HG02885 (cell line): ENCODE data around the gene CITED4.
A peak's percentile ranks its signal among the peaks of the same experiment; 100 is the strongest.
"Not testable (repeated sequence)": the region's sequence is repeated elsewhere in the genome, so short reads cannot be mapped to it uniquely, and the experiment has no call there.

Experiments
- ATAC-seq: cut with Tn5 transposase; IDR thresholded peaks from one replicate; pipeline ENCODE4 v1.9.1; 2021; ENCODE audit warnings: mild to moderate bottlenecking; ENCODE audit not compliant: unreplicated experiment, poor library complexity

Gene CITED4, protein sequence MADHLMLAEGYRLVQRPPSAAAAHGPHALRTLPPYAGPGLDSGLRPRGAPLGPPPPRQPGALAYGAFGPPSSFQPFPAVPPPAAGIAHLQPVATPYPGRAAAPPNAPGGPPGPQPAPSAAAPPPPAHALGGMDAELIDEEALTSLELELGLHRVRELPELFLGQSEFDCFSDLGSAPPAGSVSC

DNA sequence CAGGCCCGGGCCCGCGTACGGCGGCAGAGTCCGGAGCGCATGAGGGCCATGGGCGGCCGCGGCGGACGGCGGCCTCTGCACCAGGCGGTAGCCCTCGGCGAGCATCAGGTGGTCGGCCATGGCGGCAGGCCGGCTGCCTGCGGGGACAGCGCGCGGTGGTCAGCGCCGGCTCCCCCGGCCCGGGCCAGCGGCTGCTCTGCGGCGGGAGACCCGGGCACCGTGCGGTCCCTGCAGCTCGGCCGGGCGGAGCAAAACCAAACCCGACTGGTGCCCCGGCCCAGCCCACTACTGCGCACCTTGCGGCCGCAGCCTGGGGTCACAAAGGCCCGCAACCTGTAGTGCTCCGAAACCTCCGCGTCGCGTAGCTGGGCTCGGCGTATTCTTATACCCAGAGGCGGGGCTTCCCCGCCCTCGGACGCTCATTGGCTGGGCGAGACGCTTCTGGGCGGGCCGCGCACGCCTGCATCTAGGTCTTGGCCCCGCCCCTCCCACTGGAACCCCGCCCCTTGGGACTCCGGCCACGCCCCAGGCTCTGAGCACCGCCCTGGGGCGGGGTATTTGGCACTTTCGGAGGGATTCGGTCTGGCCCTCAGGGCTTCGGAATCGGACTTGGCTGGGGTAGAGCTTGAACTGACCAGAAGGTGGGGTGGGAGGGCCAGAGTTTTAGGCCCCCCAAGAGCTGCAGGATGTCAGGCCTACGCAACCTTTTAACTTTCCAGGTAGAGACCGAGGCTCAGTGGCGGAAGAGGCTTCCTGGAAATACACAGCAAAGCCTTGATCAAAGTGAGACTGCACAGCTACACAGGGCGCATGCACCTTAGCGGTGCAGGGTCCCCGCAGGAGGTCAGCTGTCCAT, at the start of gene CITED4:
Gene CITED4 (minus strand): TSS at position 356 of the 856 bp plus-strand sequence. CDS start 236 bp downstream, at position 120.
- ATAC-seq, result peak; percentile 94

DNA sequence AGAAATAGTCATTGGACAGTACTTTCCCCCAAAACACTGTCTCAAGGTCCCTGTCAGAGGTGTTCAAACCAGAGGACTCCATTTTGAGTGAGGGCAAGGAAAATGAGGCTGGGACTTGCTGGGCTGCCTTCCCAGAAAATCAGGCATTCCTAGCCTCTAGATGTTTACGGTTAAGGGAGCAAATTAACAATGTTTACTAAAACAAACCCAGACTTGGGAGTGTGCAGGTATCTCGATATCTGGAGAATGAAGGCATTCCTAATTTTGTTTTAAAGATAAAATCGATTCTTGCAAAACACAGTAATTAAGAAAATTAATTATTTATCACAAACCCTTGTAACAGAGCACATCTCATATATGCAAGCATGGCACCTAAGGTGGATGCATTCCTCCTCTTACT, 48.9 kb upstream of the CITED4 start:
- ATAC-seq, result no peak

DNA sequence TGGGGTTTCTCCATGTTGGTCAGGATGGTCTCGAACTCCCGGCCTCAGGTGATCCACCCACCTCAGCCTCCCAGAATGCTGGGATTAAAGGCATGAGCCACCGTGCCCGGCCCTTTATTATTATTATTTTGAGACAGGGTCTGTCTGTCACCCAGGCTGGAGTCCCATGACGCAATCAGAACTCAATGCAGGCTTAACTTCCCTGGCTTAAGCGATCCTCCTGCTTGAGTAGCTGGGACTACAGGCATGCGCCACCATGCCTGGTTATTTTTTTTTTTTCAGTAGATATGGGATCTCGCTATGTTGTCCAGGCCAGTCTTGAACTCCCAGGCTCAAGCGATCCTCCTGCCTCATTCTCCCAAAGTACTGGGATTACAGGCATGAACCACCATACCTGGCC, 47.1 kb upstream of the CITED4 start:
- no peak for ATAC-seq

DNA sequence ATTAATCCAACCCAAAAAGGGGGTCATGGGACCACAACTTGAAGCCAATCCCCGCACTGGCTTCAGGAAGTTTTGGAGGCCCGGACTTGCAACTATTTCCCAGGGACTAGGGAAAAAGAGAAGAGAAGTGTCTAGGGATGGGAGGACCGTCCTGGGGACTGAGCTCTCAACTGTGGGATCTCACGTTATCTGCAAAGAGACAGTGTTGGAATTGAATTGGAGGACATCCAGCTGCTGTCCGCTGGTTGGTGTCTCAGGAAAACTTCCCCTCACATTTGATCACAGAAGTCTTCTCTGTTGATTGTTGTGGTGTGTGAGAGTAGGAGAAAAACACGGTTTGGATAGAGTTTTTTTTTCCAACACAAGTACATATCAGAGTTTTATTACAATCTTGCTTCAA, 46.2 kb upstream of the CITED4 start:
- ATAC-seq, result no peak

DNA sequence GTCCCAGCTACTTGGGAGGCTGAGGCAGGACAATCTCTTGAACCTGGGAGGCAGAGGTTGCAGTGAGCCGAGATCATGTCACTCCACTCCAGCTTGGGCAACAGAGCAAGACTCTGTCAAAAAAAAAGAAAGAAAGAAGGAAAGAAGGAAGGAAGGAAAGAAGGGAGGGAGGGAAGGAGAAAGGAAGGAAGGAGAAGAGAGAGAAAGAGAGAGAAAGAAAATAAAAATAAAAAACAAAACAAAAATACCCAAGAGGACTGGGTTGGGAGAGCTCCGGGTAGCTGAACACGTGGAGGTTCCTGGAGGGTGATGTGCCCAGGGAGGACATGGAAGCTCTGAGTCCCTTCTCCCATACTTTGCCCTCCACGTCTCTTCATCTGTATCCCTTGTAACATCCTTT, 45.7 kb upstream of the CITED4 start:
- ATAC-seq, result no peak

DNA sequence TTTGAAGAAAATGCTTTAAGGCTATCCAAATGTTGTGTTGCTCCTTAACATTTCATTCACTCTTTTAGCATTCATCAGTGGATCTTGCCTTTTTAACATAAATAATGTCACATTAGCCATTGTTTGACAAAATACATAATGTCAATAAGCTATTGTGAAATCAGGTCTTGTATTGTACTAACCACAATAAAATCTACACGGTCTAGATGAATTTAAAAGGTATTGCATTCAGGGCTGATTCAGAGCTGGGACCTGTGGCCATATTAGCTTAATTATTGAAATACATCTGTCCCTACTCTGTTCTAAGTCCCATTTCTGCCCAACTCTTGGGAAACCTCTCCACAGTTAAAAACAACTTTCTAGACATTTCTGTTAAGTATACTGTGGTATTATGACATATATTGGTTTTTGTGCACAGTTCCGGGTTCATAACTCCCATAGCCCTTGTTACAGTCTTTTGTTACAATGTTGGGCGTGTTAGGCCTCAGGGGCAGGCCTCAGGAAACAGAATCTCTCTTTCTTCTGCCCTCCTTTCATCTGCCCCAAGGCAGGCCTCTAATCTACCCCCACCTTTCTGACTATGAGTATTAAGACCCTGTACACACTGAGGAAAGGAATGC, 44.7 kb upstream of the CITED4 start:
- ATAC-seq, result no peak

DNA sequence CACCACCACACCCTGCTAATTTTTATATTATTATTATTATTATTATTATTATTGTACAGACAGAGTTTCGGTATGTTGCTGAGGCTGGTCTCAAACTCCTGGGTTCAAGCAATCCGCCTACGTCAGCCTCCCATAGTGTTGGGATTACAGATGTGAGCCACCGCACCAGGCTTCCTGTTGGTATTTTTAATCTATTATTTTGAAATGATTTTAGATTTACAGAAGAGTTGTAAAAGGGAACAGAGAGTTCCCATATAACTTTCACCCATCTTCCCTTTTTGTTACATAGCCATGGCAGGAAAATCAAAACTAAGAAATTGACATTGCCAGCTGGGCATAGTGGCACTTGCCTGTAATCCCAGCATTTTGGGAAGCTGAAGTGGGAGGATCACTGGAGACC, 42.9 kb upstream of the CITED4 start:
- ATAC-seq, result no peak

DNA sequence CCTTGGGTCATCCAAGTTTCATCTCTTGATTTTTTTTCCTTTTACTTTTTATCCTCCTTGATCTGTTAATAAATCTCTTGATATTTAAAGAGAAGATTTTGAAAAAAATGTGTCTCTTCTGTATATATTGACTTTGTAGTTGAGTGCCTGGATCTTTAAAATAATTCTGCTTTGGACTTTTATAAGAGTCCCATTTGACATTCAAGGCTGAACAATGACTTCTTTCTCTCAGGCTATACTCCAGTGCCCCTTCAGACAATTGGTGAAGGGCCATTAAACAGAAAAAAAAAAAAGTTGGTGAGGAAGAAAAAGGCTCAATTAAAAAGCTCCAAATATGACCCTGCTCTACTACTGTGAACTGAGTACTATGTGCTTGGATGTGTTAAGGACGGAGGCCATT, 40.9 kb upstream of the CITED4 start:
- no peak for ATAC-seq

DNA sequence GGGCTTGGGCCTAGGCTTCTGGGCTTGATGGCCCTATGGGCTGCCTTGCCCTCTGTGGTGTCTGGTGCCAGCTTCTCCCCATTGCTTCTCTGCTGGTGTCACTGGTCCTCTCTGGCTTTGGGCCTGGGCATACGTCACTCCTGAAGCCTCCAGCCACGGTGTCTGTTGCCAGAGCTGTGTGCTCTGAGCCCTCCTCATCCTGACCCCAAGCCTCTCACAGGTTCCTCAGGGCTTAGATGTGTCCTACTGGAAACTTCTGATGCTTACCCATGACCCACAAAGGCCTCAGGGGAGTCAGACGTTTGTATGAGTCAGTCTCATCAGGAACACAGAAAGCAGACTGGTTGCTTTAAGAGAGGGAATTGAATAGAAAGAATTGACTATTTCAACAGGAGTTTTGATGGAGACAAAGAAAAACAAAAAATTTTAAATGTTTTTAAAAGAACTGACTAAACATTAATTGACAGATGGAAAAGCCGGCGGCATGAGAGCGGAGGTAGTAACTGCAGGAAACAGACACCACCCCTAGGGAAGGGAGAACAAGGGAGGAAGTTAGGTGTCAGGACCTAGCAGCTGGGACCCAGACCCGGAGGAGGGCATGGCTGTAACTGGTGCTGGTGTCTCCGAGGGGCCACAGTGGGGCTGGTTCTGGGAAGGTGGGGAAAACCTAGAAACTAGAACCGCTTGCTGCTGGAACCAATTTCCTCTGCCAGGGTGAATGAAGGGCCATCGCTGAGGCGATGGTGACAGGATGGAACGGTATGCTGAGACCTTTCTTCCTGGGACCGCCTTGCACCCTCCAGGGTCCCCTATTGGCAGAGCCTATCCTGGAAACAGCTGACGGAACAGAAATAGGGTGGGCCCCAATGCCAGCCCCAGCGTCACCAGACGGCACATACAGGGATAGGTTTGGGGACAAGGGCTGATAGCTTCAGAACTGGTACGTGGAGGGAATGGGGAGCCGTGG, 40.0 kb upstream of the CITED4 start:
- ATAC-seq, result no peak

DNA sequence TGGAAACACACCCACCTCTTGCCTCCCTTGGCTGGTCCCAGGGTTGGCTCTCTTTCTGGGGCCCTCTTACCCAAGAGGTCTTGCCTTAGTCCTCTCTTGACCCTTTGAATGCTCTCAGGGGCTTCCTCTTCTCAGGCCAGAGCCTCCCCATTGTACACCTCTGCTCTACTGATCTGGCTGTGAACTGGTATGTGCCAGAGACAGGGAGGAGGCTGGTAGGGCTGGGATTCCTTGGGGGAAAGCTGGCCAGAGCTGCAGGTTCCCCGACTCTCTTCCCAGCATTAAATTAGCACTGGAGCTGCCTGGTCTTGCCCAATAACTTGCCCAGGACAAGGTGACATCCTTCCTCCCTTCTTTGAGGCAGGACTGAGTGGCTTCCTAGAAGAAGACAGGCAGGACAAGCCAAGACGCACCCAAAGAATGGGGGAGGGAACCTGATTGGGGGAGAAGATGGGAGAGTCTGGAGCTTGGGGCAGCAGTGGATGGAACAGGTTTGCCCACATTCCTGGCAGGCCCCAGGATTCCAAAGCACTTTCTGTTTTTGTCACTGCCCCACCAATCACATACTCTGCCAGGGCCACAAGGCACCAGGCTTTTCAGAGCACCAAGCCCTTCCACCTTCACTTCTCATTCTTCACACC, 37.2 kb upstream of the CITED4 start:
- no peak for ATAC-seq

DNA sequence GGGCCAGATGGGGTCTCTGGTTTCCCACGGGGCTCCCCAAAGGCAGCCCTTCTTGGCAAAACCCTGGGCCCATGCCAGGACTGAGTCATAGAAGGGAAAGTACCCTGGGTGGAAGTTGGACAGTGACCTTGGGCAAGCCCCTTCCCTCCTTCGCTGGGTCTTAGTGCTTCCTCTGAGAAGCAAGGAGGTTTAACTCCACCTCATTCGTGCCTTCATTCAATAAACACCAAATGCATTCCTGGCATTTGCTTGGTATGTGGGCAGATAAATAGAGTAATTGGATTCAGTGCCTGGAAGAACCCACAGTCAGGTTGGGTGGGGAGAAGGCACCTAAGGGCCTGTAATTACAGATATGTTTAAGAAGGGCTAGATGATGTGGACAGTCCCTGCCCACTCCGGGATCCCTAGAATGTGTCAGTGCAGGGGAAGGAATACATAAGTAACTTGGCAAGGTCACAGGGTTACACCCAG, 36.3 kb upstream of the CITED4 start:
- no peak for ATAC-seq

DNA sequence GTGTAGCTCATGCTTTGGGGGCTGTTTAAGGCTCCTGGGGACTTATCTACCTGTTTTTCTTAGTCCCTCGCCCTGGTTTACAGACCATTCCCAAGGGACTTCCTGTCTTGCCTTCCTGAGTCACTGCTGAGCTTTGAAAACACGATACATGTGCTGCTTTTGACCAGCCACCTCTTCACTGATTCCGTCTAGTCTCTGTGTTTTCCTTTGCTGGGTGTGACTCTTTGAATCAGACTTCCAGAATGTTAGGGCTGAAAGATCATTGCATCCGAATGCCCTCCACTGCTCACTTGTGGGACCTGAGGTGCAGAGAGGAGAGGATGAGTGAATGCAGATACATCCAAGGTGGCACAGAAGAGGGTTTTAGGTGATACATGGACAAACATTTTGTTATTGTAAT, 35.4 kb upstream of the CITED4 start:
- ATAC-seq, result no peak

DNA sequence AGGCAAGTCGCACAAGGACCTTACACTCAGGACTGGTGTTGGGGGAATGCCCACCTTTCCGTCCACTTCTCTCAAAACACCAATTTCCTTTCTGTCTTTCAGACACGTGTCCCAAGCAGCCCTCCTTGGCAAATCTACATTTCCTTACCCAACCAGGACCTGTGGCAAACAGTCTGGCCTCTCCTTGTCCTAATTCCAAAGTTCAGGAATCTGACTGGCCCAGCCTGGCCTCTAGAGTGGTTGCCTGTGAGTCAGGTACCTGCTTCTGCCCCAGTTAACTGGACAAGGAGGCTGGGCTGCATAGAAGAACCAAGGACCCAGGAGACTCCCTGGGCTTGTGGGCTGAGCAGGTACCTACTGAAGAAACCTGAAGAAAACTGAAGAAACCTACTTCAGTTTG, 34.3 kb upstream of the CITED4 start:
- no peak for ATAC-seq

DNA sequence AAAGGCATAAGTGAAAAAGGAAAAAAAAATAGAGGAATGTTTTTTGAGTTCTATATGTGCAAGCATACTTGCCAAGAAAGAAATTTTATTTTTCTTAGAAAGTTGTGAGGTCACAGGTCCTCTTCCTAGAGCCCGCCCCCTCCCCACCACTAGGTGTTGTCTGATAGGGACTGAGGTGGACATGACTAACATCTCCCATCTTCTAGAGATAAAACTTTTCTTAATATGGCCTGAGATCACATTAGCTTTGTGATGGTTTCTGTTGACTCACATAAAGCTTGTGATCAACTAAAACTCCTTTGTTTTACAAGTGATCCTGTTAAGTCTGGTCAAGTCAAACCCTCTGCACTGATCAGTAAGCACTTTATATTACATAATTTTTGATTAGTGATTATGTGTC, 33.4 kb upstream of the CITED4 start:
- no peak for ATAC-seq

DNA sequence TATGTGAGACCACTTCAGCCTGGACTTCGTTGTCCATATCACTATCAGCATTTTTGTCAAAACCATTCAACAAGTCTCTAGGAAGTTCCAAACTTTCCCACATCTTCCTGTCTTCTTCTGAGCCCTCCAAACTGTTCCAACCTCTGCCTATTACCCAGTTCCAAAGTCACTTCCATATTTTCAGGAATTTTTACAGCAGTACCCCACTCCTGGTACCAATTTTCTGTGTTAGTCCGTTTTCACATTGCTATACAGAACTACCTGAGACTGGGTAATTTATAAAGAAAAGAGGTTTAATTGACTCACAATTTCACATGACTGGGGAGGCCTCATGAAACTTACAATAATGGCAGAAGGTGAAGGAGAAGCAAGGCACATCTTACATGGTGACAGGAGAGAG, 32.7 kb upstream of the CITED4 start:
- ATAC-seq, result not testable (repeated sequence)

DNA sequence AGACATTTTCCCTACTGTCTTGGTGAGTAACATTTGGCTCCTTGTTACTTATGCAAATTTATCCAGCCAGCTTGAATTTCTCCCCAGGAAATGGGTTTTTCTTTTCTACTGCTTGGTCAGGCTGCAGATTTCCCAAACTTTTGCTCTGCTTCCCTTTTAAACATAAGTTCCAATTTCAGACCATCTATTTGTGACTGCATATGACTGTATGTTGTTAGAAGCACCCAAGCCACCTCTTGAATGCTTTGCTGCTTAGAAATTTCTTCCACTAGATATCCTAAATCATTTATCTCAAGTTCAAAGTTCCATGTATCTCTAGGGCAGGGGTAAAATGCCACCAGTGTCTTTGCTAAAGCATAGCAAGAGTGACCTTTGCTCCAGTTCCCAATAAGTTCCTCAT, 32.3 kb upstream of the CITED4 start:
- ATAC-seq, result no peak

DNA sequence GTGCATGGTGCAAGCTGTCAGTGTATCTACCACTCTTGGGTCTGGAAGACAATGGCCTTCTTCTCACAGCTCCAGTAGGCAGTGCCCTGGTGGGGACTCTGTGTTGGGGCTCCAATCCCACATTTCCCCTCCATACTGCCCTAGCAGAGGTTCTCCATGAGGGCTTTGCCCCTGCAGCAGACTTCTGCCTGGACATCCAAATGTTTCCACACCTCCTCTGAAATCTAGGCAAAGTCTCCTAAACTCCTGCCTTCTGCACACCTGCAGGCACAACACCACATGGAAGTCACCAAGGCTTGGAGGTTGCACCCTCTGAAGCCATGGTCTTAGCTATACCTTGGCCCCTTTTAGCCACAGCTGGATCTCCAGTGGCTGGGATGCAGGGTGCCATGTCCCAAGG, 31.8 kb upstream of the CITED4 start:
- ATAC-seq, result no peak

DNA sequence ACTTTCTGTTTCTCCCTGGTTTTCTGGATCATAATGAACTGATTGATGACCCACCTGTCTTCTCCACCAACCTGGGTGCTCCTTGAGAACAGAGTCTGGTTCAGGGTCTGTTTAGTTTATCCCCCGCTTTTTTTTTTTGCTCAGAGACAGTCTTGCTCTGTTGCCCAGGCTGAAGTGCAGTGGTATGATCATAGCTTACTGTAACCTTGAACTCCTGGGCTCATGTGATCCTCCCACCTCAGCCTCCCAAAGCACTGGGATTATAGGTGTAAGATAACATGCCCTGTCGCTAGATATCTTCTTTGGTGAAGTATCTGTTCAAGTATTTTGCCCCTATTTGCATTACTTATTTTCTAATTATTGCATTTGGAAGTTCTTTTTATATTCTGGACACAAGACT, 30.2 kb upstream of the CITED4 start:
- ATAC-seq, result no peak

DNA sequence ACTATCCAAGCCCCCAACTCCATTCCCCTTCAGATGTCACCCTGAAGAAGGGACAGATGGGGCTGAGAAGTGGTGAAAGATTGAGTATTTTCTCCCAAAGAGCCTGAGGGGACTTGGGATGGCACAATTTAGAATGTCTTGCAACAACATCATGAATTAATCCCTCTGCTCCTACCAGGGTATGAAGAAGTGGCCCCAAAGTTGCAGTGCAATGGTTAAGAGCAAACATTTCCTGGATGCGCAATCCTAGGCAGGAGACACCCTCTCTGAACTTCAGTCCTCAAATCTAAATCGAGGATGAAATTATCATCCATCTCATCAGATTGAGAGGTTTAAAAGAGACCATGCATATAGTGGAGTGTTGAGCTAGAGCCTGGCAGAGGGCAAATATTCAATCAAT, 28.6 kb upstream of the CITED4 start:
- no peak for ATAC-seq

DNA sequence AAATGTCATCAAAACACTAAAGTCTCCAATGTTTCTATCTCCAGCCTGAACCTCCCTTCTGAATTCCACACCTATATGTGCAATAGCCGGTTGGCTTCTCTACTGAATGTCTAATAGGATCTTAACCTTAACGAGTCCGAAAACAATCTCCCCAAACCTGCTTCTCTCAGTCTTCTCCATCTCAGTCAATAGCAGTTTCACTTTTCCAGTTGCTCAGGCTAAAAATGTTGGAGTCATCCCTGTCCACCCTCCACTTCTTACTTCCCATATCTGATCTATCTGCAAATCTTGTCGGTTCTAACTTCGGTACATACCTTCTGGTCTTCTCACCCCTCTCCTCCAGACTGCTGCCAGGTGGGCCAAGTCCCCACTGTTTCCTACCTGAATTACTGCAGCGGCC, 25.5 kb upstream of the CITED4 start:
- no peak for ATAC-seq
